HG02973 (cell line): ENCODE measurements around the gene ZNF768.
"Not testable (repeated sequence)": the region's sequence is repeated elsewhere in the genome, so short reads cannot be mapped to it uniquely, and the experiment has no call there.

Experiments
- ATAC-seq: cut with Tn5 transposase; IDR thresholded peaks from one replicate; pipeline ENCODE4 v1.9.1; 2021; ENCODE audit warnings: moderate library complexity; ENCODE audit not compliant: unreplicated experiment

ZNF768 gene

DNA sequence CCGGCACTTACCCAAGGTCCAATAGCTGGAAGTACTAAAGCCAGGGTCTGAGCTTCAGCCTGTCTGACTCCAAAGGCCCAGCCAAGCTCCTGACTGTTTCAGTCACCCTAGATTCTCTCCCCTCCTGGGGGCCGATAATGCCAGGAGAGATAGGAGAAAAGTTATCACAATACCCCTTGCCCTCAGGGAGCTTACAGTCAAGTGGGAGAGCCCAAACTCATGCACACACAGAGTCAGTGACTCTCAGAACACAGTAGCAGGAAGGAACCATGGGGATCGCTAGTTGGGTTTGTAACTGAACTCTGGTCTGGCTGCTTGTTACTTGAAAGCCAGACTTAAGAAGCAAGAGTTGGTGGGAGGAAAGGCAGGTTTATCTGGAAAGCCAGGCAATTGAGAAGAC, 14.9 kb downstream of the ZNF768 start:
- no peak for ATAC-seq

DNA sequence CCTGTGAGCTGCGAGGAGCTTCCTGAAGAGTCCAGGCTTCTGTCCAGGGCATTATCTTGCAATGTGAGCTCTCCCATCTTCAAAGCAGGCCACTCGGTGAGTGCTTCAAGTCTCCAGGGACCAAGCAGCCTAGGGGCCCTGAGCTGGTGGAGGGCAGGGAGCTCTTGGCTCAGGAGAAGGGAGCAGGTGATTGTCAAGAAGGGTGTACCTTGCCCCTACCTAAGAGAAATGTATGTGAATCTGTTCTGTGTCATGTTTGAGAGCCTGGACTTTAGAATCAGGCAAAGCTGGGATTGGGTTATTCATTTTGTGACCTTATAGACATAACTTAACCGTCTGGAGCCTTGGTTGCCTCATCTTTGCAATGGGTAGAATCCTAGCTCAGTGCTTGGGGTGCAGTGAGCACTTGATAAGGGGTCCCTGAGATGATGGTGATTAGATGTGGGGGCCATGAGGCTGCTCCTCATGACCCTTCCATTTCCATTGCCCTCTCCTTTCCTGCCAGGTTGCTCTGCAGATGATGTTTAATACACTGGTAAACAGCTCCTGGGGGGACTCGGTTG, 15.9 kb downstream of the ZNF768 start:
- no peak for ATAC-seq

DNA sequence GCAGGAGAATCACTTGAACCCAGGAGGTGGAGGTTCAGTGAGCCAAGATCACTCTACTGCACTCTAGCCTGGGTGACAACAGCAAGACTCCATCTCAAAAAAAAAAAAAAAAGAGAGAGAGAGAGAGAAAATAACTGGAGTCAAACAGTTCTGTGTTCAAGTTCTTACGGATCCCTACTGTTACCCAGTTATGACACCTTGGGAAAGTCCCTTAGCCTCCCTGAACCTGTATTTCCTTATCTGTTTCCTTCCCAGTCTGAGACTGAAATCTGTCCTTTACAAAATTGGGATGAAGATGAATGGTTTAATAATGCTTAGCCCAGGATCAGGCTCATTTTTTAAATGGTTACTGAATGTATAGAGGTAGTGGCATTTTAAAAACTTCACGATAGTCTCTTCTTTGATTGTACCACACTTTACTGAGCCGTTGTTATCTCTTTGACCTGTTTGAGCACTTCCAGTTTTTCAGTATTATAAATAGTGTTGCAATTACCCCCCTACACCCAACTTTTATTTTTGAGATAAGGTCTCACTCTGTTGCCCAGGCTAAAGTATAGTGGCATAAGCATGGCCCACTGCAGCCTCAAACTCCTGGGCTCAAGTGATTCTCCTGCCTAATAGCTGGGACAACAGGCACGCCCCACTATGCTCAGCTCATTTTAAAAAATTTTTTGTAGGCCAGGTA, 17.1 kb downstream of the ZNF768 start:
- no peak for ATAC-seq

DNA sequence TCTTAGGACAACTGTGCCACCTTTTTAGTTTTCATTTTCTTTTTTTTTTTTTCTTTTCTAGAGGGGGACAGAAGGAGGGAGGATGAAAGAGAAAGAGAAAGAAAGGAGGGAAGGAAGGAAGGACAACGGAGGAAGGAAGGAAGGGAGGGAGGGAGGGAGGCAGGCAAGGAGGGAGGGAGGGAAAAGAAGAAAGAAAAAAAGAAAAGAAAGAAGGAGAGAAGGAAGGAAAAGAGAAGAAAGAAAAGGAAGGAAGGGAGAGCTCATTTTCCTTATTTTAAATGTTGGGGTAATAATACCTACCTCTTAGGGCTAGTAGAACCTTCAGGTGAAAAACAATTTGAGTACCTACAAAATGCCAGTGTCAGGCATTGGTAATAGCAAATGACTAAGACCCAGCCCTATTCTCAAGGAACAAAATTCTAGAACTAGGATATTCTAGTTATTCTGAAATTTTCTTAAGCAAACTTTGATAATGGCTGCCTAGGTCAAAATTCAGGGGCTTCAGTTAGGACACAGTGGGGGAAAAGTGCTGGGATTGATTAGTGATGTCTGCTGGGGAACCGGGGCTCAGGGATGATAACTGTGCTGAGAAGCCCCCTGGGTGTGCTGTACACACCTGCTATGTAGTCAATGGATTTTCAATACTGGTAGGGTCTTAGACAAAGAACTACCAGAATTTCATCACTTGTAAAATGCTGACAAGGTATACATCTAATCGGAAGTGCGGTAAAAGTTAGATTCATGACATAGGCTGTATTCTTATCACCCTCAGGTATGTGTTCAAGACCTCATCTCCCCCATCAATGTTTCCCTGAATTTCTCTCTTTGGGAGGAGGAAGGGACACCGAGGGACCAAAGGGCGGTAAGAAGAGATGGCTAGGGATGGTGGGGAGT, 22.7 kb downstream of the ZNF768 start:
- no peak for ATAC-seq

DNA sequence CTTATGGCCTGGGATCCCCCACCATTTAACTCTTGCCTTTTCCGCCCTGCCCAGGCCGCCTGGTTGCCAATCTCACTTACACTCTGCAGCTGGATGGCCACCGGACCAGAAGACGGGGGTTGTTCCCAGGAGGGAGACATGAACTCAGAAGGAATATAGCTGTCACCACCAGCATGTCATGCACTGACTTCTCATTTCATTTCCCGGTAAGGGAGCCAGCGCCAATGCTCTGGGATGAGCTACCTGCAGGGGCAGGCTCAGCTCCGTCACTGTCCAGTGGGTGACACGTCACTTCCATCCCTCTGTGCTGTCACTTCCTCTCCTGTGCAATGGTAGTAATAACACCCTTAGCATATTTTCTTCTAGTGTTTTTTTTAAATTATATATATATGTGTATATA, 27.1 kb downstream of the ZNF768 start:
- ATAC-seq: no peak

DNA sequence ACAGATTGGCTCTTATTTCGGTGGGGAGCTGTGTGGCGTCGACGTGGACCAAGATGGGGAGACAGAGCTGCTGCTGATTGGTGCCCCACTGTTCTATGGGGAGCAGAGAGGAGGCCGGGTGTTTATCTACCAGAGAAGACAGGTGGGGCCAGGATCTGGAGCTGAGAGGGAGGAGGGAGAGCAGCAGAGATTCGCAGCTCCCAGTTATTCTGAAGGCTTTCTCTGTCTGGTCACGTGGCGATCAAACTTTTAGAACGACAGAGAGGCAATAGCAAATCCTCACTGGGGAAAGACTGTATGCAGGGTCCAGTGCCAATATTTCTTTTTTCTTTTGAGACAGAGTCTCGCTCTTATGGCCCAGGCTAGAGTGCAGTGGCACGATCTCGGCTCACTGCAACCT, 31.7 kb downstream of the ZNF768 start:
- ATAC-seq: no peak

DNA sequence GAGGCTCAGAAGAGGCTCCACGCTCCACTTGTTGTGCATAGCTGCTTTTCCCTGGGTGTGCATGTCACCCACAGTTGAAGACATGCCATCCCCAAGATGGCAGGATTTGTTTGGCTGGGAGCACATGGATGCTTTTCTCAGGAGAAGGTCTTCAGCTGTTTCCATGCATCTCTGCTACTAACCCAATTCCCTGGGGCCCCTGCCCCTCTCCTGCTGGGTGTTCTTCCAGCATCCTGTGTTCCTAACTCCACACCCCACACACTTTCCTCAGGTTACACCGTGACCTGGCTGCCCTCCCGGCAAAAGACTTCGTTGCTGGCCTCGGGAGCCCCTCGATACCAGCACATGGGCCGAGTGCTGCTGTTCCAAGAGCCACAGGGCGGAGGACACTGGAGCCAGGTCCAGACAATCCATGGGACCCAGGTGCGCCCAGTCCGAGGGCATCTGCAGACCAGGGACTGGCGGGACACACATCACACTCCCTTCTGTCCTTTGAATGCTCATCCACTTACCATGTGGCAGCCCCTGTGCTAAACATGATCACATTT, 32.4 kb downstream of the ZNF768 start:
- no peak for ATAC-seq

DNA sequence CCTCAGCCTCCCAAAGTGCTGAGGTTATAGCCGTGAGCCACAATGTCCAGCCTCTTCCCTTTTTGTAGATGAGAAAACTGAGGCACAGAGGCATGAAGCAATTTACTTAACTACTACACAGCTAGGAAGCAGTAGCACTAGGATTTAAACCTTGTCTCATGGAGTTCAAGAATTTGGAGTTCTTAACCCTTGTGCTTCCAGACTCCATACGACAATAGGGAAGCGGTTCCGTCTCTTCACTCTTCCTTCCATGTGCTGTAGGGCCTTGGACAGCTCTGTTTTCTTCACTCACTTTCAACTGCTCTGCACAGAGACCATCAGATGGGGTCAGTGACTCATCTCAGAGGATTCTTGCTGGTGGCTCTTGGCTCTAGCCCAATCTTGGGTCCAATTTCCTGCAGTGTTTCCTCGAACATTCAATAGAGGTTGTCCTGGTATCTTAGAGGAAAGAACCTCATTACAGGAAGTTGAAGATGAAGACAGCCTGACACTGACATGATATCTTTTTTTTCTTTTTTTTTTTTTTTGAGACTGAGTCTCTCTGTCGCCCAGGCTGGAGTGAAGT, 34.5 kb downstream of the ZNF768 start:
- no peak for ATAC-seq

DNA sequence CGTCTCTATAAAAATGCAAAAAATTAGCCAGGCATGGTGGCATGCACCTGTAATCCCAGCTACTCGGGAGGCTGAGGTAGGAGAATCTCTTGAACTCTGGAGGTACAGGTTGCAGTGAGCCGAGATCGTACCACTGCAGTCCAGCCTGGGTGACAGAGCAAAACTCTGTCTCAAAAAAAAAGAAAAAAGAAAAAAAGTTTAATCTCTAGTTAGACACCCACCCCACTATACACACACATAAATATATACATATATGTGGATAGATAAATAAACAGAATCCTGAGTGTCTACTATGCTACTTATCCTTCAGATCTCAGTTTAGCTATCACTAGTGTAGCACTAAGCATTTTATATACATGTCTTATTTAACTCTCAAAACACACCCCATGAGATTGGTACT, 35.1 kb downstream of the ZNF768 start:
- no peak for ATAC-seq

DNA sequence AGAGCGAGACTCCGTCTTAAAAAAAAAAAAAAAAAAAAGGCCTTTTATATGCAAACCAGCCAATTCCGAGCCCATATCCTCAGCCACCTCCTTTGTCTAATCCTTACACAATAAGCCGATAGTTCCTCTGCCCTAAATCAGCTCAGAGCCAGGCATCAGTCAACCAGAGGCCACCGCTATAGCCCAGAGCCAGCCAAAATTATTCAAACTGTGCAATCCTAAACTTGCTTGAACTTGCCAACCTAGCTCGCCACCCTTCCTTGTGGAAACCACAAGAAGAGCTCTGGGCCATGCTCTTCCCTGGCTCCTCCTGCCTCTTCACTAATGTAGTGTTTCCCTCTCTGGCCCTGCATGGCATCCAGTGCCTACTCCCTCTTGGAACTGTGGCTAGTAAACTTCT, 36.2 kb downstream of the ZNF768 start:
- ATAC-seq: no peak

DNA sequence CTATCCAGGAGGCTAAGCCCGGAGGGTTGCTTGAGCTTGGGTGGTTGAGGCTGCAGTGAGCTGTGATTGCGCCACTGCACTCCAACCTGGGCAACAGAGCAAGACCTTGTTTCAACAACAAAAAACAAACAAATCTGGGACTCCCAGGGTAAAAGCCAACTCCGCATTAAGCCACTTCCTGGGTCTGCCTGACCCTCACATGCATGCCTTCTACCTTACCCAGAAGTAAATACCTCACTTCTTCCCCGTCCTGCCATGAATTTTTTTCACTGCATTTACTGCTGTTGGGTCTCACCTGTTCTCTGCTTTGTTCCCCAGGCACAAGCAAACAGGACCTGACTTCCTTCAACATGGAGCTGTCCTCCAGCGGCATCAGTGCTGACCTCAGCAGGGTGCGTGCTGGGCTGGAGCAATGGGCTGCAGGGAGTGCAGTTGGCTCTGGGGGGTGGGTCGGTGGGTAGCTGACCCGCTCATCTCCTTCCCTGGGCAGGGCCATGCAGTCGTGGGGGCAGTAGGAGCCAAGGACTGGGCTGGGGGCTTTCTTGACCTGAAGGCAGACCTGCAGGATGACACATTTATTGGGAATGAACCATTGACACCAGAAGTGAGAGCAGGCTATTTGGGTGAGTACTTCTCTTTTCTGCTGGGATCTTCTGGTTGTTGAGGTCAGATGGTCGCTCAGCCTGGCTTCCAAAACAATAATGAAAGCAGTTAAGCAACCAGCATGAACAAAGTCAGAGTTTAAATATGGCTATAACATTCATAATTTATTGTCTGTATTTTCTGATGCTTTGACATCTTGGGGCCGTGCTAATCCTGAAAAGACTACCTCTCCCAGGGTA, 37.4 kb downstream of the ZNF768 start:
- no peak for ATAC-seq

DNA sequence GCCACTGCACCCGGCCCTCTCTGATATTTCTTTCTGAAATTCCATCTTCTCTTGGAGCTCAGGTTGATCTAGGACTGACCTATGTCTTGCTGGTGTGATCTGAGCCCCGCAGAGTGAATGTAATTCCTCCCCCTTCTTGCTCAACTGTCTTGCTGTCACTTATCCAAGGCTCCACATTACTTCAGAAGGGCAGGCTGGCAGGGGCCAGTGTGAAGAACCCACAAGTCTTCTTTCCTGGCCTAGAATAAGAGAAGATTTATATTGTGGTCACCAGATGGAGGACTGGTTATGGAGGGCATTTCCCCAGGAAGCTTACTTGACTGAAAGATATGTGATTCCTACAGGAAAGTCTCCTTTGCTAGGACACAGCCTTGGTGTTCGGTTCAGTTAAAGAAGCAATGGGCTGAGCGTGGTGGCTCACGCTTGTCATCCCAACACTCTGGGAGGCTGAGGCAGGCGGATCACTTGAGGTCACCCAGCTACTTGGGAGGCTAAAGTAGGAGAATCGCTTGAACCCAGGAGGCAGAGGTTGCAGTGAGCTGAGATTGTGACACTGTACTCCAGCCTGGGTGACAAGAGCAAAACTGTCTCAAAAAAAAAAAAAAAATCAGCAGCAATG, 40.4 kb downstream of the ZNF768 start:
- no peak for ATAC-seq

DNA sequence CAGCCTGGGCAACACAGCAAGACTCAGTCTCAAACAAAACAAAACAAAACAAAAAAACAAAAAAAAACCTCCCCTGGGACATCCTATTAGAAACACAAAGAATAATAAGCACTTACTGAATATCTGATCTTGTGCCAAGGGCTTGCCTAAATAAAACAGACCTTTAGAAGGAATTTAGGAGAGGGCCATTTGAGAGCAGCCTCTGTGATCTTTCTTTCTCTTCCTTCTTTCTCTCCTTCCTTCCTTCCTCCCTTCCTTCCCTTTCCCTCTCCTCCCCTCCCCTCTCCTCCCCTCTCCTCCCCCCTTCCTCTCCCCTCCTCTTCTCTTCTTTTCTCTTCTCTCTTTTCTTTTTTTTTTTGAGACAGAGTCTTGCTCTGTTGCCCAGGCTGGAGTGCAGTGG, 41.5 kb downstream of the ZNF768 start:
- no peak for ATAC-seq

DNA sequence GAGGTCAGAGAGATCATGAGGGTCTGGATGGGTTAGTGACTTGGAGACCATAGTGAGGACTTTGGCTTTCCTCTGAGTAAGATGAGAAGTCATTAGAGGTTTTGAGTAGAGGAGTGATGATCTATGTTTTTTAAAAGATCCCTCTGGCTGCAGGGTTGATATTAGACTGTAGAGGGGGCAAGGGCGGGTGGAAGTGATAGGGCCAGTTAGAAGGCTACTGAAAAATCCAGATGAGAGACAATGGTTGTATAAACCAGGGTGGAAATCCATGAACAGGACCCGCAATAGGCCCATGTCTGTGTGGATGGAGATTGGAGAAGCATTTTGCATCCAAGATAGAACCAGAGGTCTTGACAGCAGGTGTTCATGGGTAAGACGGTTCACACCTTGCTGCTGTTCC, 44.0 kb downstream of the ZNF768 start:
- ATAC-seq: no peak

DNA sequence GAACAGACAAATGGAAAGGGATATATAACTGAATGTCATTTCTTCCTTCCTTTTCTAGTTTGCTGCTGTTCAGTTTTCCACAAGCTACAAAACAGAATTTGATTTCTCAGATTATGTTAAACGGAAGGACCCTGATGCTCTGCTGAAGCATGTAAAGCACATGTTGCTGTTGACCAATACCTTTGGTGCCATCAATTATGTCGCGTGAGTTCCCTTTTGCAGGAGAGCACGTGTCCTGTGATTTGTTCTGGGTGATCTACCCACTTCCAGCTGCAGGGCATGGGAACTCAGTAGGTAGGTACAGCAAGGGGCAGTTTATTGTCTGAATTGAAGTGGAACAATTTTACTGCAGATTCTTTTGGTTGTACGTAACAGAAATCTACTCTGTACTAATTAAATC, 45.0 kb downstream of the ZNF768 start:
- no peak for ATAC-seq

DNA sequence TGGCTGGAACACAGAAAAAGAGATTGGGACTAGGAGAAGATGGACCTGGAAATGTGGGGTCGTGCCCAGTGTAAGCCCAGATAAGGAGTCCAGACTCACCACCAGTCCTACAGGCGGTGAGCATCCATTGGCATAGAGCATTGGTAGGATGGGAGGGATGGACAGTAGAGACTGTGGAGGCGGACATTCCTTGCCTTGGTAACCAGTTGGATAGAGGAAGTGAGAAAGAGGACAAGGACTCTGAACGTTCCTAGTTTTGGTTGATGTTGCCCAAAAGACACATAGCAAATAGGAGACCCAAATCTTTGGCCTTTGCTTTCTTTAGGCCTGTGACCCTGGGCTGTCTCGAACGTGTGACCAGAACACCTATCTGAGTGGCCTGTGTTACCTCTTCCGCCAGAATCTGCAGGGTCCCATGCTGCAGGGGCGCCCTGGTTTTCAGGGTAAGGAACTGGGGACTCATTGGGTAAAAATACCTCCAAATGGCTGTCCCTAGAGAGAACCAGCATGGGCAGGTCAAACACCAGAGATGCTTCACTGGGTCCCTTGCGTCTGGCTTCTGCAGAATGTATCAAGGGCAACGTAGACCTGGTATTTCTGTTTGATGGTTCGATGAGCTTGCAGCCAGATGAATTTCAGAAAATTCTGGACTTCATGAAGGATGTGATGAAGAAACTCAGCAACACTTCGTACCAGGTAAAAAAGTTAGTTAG, 47.4 kb downstream of the ZNF768 start:
- ATAC-seq: no peak

DNA sequence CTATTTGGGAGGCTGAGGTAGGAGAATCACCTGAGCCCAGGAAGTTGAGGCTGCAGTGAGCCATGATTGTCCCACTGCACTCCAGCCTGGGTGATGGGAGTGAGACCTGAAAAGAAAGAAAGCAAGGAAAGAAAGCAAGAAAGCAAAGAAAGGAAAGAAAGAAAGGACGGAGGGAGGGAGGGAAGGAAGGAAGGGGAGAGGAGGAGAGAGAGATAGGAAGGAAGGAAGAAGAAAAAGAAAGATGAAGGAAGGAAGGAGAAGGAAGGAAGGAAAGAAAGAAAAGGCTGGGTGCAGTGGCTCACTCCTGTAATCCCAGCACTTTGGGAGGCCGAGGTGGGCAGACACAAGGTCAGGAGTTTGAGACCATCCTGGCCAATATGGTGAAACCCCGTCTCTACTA, 48.6 kb downstream of the ZNF768 start:
- not testable (repeated sequence) for ATAC-seq

DNA sequence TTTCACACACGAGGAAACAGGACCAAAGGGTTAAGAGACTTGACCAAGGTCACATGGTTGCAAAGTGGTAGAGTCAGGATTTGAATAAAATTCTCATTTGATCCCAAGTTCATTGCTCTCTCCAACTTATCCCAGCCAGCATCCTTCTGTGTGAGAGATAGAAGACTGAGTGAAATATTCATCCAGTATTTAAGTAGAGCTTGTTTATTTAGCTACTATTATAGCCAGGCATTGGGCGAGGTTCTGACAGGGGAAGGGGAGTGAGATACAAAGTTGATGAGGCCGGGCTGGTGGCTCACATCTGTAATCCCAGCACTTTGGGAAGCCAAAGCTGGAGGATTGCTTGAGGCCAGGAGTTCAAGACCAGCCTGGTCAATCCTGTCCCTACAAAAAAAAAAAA, 49.4 kb downstream of the ZNF768 start:
- ATAC-seq: no peak

DNA sequence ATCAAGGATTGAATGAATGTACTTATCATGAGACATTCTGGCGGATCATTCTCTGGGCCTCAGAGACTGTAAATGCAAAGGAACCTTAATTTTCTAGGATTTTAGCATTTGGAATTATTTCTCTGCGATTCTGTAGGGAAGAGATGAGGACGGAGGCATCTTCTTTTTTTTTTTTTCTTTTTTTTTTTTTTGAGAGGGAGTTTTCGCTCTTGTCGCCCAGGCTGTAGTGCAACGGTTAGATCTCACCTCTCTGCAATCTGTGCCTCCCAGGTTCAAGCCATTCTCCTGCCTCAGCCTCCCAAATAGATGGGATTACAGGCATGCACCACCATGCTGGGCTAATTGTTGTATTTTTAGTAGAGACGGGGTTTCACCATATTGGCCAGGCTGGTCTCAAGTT, 51.7 kb downstream of the ZNF768 start:
- ATAC-seq: no peak

DNA sequence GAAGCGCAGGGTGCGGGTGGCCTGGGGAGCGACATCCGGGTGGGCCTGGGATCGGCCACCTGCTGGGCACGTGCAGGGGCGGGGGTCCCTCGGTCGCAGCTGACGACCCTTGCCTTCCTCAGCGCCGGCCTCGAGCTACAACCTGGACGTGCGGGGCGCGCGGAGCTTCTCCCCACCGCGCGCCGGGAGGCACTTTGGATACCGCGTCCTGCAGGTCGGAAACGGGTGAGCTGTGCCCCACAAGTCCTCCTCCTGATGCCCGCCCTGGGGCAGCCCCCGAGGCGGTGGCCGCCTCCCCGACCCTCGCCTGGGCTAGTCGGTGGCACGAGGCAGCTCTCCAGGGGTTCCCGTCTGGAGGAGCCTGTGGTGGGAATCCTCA, 52.3 kb downstream of the ZNF768 start:
- no peak for ATAC-seq
